Osteoblast (primary cell): ENCODE results near the gene DOCK10. TPM values are rescaled to one million over a fixed set of nuclear protein-coding genes. Genes with fewer than 3 reads are reported as not detected.

Experiments used
- DNase-seq: peaks from one replicate; pipeline ENCODE4 v3.0.0; 2011; ENCODE audit warnings: low spot score, mixed read lengths; ENCODE audit not compliant: insufficient read length; ENCODE audit errors: missing footprints
- H2AFZ ChIP-seq: 2 replicates; pipeline ENCODE4 v1.6.0; 2011; ENCODE audit warnings: mild to moderate bottlenecking, low read length
- H3K27ac ChIP-seq: 2 replicates; pipeline ENCODE4 v1.5.1; 2011; ENCODE audit warnings: mild to moderate bottlenecking, low read depth, low read length, moderate library complexity
- H3K27me3 ChIP-seq: 2 replicates; pipeline ENCODE4 v1.6.0; 2012; ENCODE audit warnings: mild to moderate bottlenecking, control low read depth, inconsistent platforms, low read length, moderate library complexity; ENCODE audit not compliant: insufficient read depth
- H3K36me3 ChIP-seq: 2 replicates; pipeline ENCODE4 v1.5.1; 2011; ENCODE audit warnings: mild to moderate bottlenecking, low read length, control low read depth, moderate library complexity; ENCODE audit not compliant: insufficient read depth
- H3K4me1 ChIP-seq: 2 replicates; pipeline ENCODE4 v1.5.1; 2011; ENCODE audit warnings: mild to moderate bottlenecking, low read length, control low read depth, moderate library complexity; ENCODE audit not compliant: insufficient read depth
- H3K4me2 ChIP-seq: 2 replicates; pipeline ENCODE4 v1.6.0; 2011; ENCODE audit warnings: mild to moderate bottlenecking, low read length; ENCODE audit not compliant: insufficient read depth
- H3K4me3 ChIP-seq: fragments of 200-600 bp; sonication (generic); 3 replicates; pipeline ENCODE4 v1.5.1; 2012; ENCODE audit warnings: mild to moderate bottlenecking, low read length, inconsistent platforms; ENCODE audit not compliant: insufficient read depth
- H3K79me2 ChIP-seq: 2 replicates; pipeline ENCODE4 v1.6.0; 2012; ENCODE audit warnings: mild to moderate bottlenecking, low read length, control low read depth, inconsistent platforms; ENCODE audit not compliant: insufficient read depth
- H3K9me3 ChIP-seq: 2 replicates; pipeline ENCODE4 v1.5.1; 2011; ENCODE audit warnings: low read depth, low read length, control low read depth
- H4K20me1 ChIP-seq: 2 replicates; pipeline ENCODE4 v1.6.0; 2012; ENCODE audit warnings: mild to moderate bottlenecking, low read length, control low read depth; ENCODE audit not compliant: insufficient read depth
- CTCF ChIP-seq: IDR thresholded peaks from 2 replicates; pipeline ENCODE4 v1.5.1; 2011; ENCODE audit warnings: mild to moderate bottlenecking, low read depth, low read length, moderate library complexity; ENCODE audit errors: extremely low read depth
- total RNA-seq: library from RNA; depleted of rRNA; stranded (reverse); fragments of >200 nt; gene quantifications from 2 replicates; pipeline ENCODE4 v1.2.3, GENCODE V29; 2012

Gene DOCK10
- total RNA-seq, 1 donor, result 33.3 TPM

- Histone ChIP-seq H3K9me3 (no peaks in the 10 kb centered on the region), H3K4me2 (no peak overlapping the region), H3K27me3 (no peaks in the 10 kb centered on the region), H3K27ac (no peak overlapping the region), H3K36me3 (no peaks in the 10 kb centered on the region), H2AFZ (no peak overlapping the region), H3K4me1 (peaks cover 10% of the 10 kb centered on the region), H3K4me3 (no peak overlapping the region), H3K79me2 (no peaks in the 10 kb centered on the region), H4K20me1 (no peaks in the 10 kb centered on the region)
- DNase-seq, result no peak
- TF ChIP-seq CTCF, result no peak
Observed at GRCh38 chr2:224751996-224752698, 290.1 kb downstream of the DOCK10 start.

- H3K27me3 ChIP-seq, result peaks cover 5% of the 10 kb centered on the region
- H3K27ac ChIP-seq, result no peak overlapping the region
- H3K4me2 ChIP-seq, result no peak overlapping the region
- no peaks in the 10 kb centered on the region for H3K79me2 ChIP-seq
- peak; percentile 8 for DNase-seq
- no peaks in the 10 kb centered on the region for H3K4me1 ChIP-seq
- no peaks in the 10 kb centered on the region for H4K20me1 ChIP-seq
- no peaks in the 10 kb centered on the region for H3K9me3 ChIP-seq
- TF ChIP-seq CTCF, result peak; percentile 36
- no peak overlapping the region for H3K4me3 ChIP-seq
- H3K36me3 ChIP-seq, result no peaks in the 10 kb centered on the region
- H2AFZ ChIP-seq, result no peak overlapping the region
Observed at GRCh38 chr2:224749136-224749535, 293.1 kb downstream of the DOCK10 start.

GRCh38 chr2:224747765-224748164 lies 294.5 kb downstream of the DOCK10 start:
- TF ChIP-seq CTCF, result no peak
- Histone ChIP-seq H3K27ac (no peak overlapping the region), H3K4me3 (no peak overlapping the region), H3K36me3 (no peaks in the 10 kb centered on the region), H3K4me1 (no peaks in the 10 kb centered on the region), H3K79me2 (no peaks in the 10 kb centered on the region), H3K27me3 (peaks cover 5% of the 10 kb centered on the region), H3K9me3 (no peaks in the 10 kb centered on the region), H4K20me1 (no peaks in the 10 kb centered on the region), H2AFZ (no peak overlapping the region), H3K4me2 (no peak overlapping the region)
- DNase-seq, result no peak

- H3K4me3 ChIP-seq, result no peak overlapping the region
- no peaks in the 10 kb centered on the region for H3K79me2 ChIP-seq
- H2AFZ ChIP-seq, result no peak overlapping the region
- H3K27ac ChIP-seq, result no peak overlapping the region
- H4K20me1 ChIP-seq, result no peaks in the 10 kb centered on the region
- H3K4me1 ChIP-seq, result no peaks in the 10 kb centered on the region
- no peaks in the 10 kb centered on the region for H3K27me3 ChIP-seq
- H3K9me3 ChIP-seq, result peaks cover 2% of the 10 kb centered on the region
- DNase-seq, result no peak
- H3K36me3 ChIP-seq, result no peaks in the 10 kb centered on the region
- H3K4me2 ChIP-seq, result no peak overlapping the region
- no peak for TF ChIP-seq CTCF
Observed at GRCh38 chr2:224736227-224736626, 306.0 kb downstream of the DOCK10 start.
